Neural cell (in vitro differentiated cells): ENCODE data around the gene FHIT. TPM values are rescaled to one million over a fixed set of nuclear protein-coding genes. Genes with fewer than 3 reads are reported as not detected.

ENCODE experiments used
- H2AFZ ChIP-seq: fragments of 200-600, 300-800 bp; sonication (generic), shearing (Covaris generic); 2 replicates; pipeline ENCODE4 v1.6.0; 2014; ENCODE audit warnings: low read depth, mild to moderate bottlenecking, antibody characterized with exemption, low read length, moderate library complexity
- H3F3A ChIP-seq: fragments of 200-600 bp; shearing (Covaris generic); 2 replicates; pipeline ENCODE4 v1.6.1; 2016; ENCODE audit warnings: mild to moderate bottlenecking, moderate library complexity, mixed read lengths, antibody characterized with exemption, low read length; ENCODE audit not compliant: insufficient read depth, poor library complexity, severe bottlenecking
- H3K27ac ChIP-seq: fragments of 200-600, 300-800 bp; sonication (generic), shearing (Covaris generic); 2 replicates; pipeline ENCODE4 v1.5.1; 2014; ENCODE audit warnings: mild to moderate bottlenecking, low read length, moderate library complexity
- H3K27me3 ChIP-seq: fragments of 300-800, 200-600 bp; sonication (generic), shearing (Covaris generic); 2 replicates; pipeline ENCODE4 v1.6.0; 2014; ENCODE audit warnings: mild to moderate bottlenecking, low read depth, low read length, moderate library complexity; ENCODE audit not compliant: insufficient read depth
- H3K36me3 ChIP-seq: fragments of 300-800, 200-600 bp; sonication (generic), shearing (Covaris generic); 2 replicates; pipeline ENCODE4 v1.5.1; 2014; ENCODE audit warnings: mild to moderate bottlenecking, antibody characterized with exemption, low read length, moderate library complexity; ENCODE audit not compliant: insufficient read depth
- H3K4me2 ChIP-seq: fragments of 300-800, 200-600 bp; sonication (generic), shearing (Covaris generic); 2 replicates; pipeline ENCODE4 v1.6.0; 2014; ENCODE audit warnings: mild to moderate bottlenecking, low read length
- H3K4me3 ChIP-seq: fragments of 300-800, 200-600 bp; sonication (generic), shearing (Covaris generic); 2 replicates; pipeline ENCODE4 v1.5.1; 2014; ENCODE audit warnings: mild to moderate bottlenecking, low read length, moderate library complexity
- H3K79me2 ChIP-seq: fragments of 200-600 bp; shearing (Covaris generic); replicated peaks from 2 replicates; pipeline ENCODE4 v1.6.0; 2014; ENCODE audit warnings: mild to moderate bottlenecking, low read length, moderate library complexity; ENCODE audit not compliant: insufficient read depth
- H3K9ac ChIP-seq: fragments of 300-800, 200-600 bp; sonication (generic), shearing (Covaris generic); 2 replicates; pipeline ENCODE4 v1.6.1; 2016; ENCODE audit warnings: mild to moderate bottlenecking, low read length, mixed read lengths
- H3K9me2 ChIP-seq: fragments of 200-600 bp; shearing (Covaris generic); 2 replicates; pipeline ENCODE4 v1.6.1; 2016; ENCODE audit warnings: mild to moderate bottlenecking, low read length, mixed read lengths; ENCODE audit not compliant: insufficient read depth
- H3K9me3 ChIP-seq: fragments of 200-600, 300-800 bp; sonication (generic), shearing (Covaris generic); 2 replicates; pipeline ENCODE4 v1.6.1; 2016; ENCODE audit warnings: mild to moderate bottlenecking, mixed run types, low read length, moderate library complexity, mixed read lengths
- H4K20me1 ChIP-seq: fragments of 200-600 bp; shearing (Covaris generic); 2 replicates; pipeline ENCODE4 v1.6.1; 2016; ENCODE audit warnings: mild to moderate bottlenecking, mixed run types; ENCODE audit not compliant: insufficient read depth
- EP300 ChIP-seq: fragments of 450-650 bp; conservative IDR thresholded peaks from 2 replicates; pipeline ENCODE4 v1.6.1; 2014; ENCODE audit warnings: antibody characterized with exemption, mild to moderate bottlenecking, moderate library complexity; ENCODE audit not compliant: poor library complexity, severe bottlenecking
- EZH2 ChIP-seq: fragments of 200-600, 300-800 bp; shearing (Covaris generic), sonication (generic); IDR thresholded peaks from 2 replicates; pipeline ENCODE4 v1.6.1; 2014; ENCODE audit warnings: antibody characterized with exemption, low read length, borderline replicate concordance, mild to moderate bottlenecking; ENCODE audit not compliant: insufficient read depth, poor library complexity, severe bottlenecking
- MXI1 ChIP-seq: fragments of 450-650 bp; conservative IDR thresholded peaks from 2 replicates; pipeline ENCODE4 v1.6.1; 2014; ENCODE audit warnings: antibody characterized with exemption, mild to moderate bottlenecking; ENCODE audit not compliant: poor library complexity, severe bottlenecking
- POLR2AphosphoS5 ChIP-seq: IDR thresholded peaks from 2 replicates; pipeline ENCODE4 v1.6.1; 2012
- RAD21 ChIP-seq: fragments of 450-650 bp; conservative IDR thresholded peaks from 2 replicates; pipeline ENCODE4 v1.6.1; 2014; ENCODE audit warnings: antibody characterized with exemption, mild to moderate bottlenecking, moderate library complexity
- SMC3 ChIP-seq: fragments of 450-650 bp; conservative IDR thresholded peaks from 2 replicates; pipeline ENCODE4 v1.6.1; 2014; ENCODE audit warnings: antibody characterized with exemption, mild to moderate bottlenecking, moderate library complexity; ENCODE audit not compliant: poor library complexity
- TAF1 ChIP-seq: IDR thresholded peaks from 2 replicates; pipeline ENCODE4 v1.6.1; 2012; ENCODE audit warnings: low read depth
- polyA plus RNA-seq: library from polyadenylated mRNA; depleted of rRNA; stranded (reverse); fragments of >200 nt; gene quantifications from 2 replicates; pipeline ENCODE4 v1.2.3, GENCODE V29; 2014
- TF ChIP-seq, protein P1 (sequence below): fragments of 450-650 bp; IDR thresholded peaks from 2 replicates; pipeline ENCODE4 v1.5.1; 2014; ENCODE audit warnings: antibody characterized with exemption, mild to moderate bottlenecking, moderate library complexity; ENCODE audit not compliant: poor library complexity, severe bottlenecking
- TF ChIP-seq, protein P2 (sequence below): IDR thresholded peaks from 2 replicates; pipeline ENCODE4 v1.6.1; 2012; ENCODE audit warnings: borderline replicate concordance

Gene FHIT
- polyA plus RNA-seq, 1 donor from 2014 or later = not detected

- no peak for TF ChIP-seq POLR2AphosphoS5
- TF ChIP-seq, protein P1, sequence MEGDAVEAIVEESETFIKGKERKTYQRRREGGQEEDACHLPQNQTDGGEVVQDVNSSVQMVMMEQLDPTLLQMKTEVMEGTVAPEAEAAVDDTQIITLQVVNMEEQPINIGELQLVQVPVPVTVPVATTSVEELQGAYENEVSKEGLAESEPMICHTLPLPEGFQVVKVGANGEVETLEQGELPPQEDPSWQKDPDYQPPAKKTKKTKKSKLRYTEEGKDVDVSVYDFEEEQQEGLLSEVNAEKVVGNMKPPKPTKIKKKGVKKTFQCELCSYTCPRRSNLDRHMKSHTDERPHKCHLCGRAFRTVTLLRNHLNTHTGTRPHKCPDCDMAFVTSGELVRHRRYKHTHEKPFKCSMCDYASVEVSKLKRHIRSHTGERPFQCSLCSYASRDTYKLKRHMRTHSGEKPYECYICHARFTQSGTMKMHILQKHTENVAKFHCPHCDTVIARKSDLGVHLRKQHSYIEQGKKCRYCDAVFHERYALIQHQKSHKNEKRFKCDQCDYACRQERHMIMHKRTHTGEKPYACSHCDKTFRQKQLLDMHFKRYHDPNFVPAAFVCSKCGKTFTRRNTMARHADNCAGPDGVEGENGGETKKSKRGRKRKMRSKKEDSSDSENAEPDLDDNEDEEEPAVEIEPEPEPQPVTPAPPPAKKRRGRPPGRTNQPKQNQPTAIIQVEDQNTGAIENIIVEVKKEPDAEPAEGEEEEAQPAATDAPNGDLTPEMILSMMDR = no peak
- TF ChIP-seq TAF1 = no peak
- no peak for TF ChIP-seq RAD21
- TF ChIP-seq EP300 = no peak
- TF ChIP-seq, protein P2, sequence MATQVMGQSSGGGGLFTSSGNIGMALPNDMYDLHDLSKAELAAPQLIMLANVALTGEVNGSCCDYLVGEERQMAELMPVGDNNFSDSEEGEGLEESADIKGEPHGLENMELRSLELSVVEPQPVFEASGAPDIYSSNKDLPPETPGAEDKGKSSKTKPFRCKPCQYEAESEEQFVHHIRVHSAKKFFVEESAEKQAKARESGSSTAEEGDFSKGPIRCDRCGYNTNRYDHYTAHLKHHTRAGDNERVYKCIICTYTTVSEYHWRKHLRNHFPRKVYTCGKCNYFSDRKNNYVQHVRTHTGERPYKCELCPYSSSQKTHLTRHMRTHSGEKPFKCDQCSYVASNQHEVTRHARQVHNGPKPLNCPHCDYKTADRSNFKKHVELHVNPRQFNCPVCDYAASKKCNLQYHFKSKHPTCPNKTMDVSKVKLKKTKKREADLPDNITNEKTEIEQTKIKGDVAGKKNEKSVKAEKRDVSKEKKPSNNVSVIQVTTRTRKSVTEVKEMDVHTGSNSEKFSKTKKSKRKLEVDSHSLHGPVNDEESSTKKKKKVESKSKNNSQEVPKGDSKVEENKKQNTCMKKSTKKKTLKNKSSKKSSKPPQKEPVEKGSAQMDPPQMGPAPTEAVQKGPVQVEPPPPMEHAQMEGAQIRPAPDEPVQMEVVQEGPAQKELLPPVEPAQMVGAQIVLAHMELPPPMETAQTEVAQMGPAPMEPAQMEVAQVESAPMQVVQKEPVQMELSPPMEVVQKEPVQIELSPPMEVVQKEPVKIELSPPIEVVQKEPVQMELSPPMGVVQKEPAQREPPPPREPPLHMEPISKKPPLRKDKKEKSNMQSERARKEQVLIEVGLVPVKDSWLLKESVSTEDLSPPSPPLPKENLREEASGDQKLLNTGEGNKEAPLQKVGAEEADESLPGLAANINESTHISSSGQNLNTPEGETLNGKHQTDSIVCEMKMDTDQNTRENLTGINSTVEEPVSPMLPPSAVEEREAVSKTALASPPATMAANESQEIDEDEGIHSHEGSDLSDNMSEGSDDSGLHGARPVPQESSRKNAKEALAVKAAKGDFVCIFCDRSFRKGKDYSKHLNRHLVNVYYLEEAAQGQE = no peak
- TF ChIP-seq MXI1 = no peak
- TF ChIP-seq SMC3 = no peak
- TF ChIP-seq EZH2 = no peak
Observed at GRCh38 chr3:60153221-60153999, 1097.8 kb downstream of the FHIT start.

DNA sequence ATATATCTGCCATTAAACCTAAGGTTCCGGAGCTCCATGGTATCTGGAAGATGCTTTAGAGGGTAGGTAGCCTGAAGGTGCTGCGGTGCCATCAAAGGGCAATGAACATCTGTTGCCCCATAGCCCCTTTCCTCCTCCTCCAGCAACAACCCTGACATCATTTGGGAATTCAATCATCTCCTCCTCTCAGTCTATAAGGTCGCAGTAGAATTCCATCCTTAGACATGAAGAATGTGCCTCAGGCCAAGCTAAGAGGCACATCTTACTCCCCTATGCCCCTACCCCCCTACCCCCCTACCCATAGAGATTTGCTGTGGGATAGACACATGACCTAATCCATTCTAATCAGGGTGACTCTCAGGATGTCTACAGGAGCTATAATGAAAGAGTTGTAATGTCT lies 1101.8 kb downstream of the FHIT start:
- Histone ChIP-seq H3K27ac (no peak overlapping the region), H3K4me3 (no peak overlapping the region), H3K36me3 (no peaks in the 10 kb centered on the region), H3K9me3 (no peaks in the 10 kb centered on the region), H2AFZ (no peak overlapping the region), H3K27me3 (no peaks in the 10 kb centered on the region), H3K79me2 (no peaks in the 10 kb centered on the region), H3K9me2 (no peaks in the 10 kb centered on the region), H3F3A (no peaks in the 10 kb centered on the region), H4K20me1 (no peaks in the 10 kb centered on the region), H3K4me2 (no peak overlapping the region), H3K9ac (no peak overlapping the region)
- TF ChIP-seq, protein P2 = no peak
- TF ChIP-seq MXI1 (no peak), EP300 (no peak), SMC3 (no peak), EZH2 (no peak), RAD21 (no peak), TAF1 (no peak), POLR2AphosphoS5 (no peak)
- TF ChIP-seq, protein P1 = no peak

More at GRCh38 chr3:60153221-60153999, 1097.8 kb downstream of the FHIT start:
- Histone ChIP-seq H3K9me3 (no peaks in the 10 kb centered on the region), H3K79me2 (no peaks in the 10 kb centered on the region), H3F3A (no peaks in the 10 kb centered on the region), H2AFZ (no peak overlapping the region), H3K27me3 (no peaks in the 10 kb centered on the region), H3K9ac (no peak overlapping the region), H3K9me2 (no peaks in the 10 kb centered on the region), H3K27ac (no peak overlapping the region), H3K4me3 (no peak overlapping the region), H4K20me1 (no peaks in the 10 kb centered on the region), H3K4me2 (no peak overlapping the region), H3K36me3 (no peaks in the 10 kb centered on the region)
